SK-N-SH treated with all-trans-retinoic acid at 6 μM for 48 hours (cell line): ENCODE data around the gene LSM14A.

ENCODE experiments used
- ARNTL ChIP-seq: fragments of 450-650 bp; formaldehyde crosslinking; IDR thresholded peaks from 2 replicates; pipeline ENCODE4 v1.5.0; 2020; ENCODE audit warnings: low read depth, mild to moderate bottlenecking, moderate library complexity, borderline replicate concordance
- CREB5 ChIP-seq: fragments of 250-450 bp; sonication (Bioruptor Pico); IDR thresholded peaks from 2 replicates; pipeline ENCODE4 v1.5.1; 2020; ENCODE audit warnings: low read depth, mild to moderate bottlenecking, moderate library complexity
- CSDC2 ChIP-seq: fragments of 250-450 bp; sonication (Bioruptor Pico); IDR thresholded peaks from 2 replicates; pipeline ENCODE4 v1.5.0; 2020; ENCODE audit warnings: mild to moderate bottlenecking, moderate library complexity
- OSR1 ChIP-seq: fragments of 250-450 bp; sonication (Bioruptor Pico); IDR thresholded peaks from 2 replicates; pipeline ENCODE4 v1.8.0; 2022; ENCODE audit warnings: moderate library complexity, mild to moderate bottlenecking, inconsistent platforms
- ZC3H10 ChIP-seq: fragments of 250-450 bp; sonication (Bioruptor Pico); IDR thresholded peaks from 2 replicates; pipeline ENCODE4 v1.5.1; 2021; ENCODE audit warnings: mild to moderate bottlenecking, moderate library complexity
- ZFP30 ChIP-seq: fragments of 450-650 bp; formaldehyde crosslinking; IDR thresholded peaks from 2 replicates; pipeline ENCODE4 v1.5.0; 2022; ENCODE audit warnings: mild to moderate bottlenecking, moderate library complexity
- TF ChIP-seq, protein P1 (sequence below): fragments of 250-450 bp; sonication (Bioruptor Pico); IDR thresholded peaks from 2 replicates; pipeline ENCODE4 v1.8.0; 2020; ENCODE audit warnings: mild to moderate bottlenecking, moderate library complexity, borderline replicate concordance

DNA sequence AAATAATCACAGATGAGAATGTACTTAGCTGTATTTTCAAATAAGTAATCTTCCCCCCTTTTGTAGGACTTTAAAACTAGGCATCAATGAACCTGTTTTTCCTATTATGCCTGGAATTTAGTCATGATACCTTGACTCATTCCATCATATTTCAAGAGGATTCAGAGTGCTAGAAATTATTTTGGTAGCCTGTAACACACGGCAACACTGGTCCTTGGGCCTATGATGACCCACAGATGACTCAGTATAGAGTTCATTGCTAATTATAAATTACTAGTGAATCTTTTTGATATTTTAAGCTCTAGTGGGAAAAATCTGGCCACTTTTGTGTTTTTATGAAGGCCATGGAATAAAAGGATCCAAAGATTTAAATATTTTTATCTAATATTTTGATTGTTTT, 56.0 kb downstream of the LSM14A start:
- no peak for TF ChIP-seq CREB5 (CRISPR knock-in tag)
- no peak for TF ChIP-seq CSDC2 (CRISPR knock-in tag)
- TF ChIP-seq, protein P1, sequence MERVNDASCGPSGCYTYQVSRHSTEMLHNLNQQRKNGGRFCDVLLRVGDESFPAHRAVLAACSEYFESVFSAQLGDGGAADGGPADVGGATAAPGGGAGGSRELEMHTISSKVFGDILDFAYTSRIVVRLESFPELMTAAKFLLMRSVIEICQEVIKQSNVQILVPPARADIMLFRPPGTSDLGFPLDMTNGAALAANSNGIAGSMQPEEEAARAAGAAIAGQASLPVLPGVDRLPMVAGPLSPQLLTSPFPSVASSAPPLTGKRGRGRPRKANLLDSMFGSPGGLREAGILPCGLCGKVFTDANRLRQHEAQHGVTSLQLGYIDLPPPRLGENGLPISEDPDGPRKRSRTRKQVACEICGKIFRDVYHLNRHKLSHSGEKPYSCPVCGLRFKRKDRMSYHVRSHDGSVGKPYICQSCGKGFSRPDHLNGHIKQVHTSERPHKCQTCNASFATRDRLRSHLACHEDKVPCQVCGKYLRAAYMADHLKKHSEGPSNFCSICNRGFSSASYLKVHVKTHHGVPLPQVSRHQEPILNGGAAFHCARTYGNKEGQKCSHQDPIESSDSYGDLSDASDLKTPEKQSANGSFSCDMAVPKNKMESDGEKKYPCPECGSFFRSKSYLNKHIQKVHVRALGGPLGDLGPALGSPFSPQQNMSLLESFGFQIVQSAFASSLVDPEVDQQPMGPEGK (CRISPR knock-in tag) = no peak
- TF ChIP-seq ZC3H10 (CRISPR knock-in tag) = no peak
- TF ChIP-seq OSR1 (CRISPR knock-in tag) = no peak
- TF ChIP-seq ZFP30 (CRISPR knock-in tag) = no peak
- TF ChIP-seq ARNTL (CRISPR knock-in tag) = no peak
